ENCODE data around the gene USP7. TPM values are rescaled to one million over a fixed set of nuclear protein-coding genes. Genes with fewer than 3 reads are reported as not detected.
"Not testable (repeated sequence)": the region's sequence is repeated elsewhere in the genome, so short reads cannot be mapped to it uniquely, and the experiment has no call there.

Gene USP7
- total RNA-seq, 1 experiment from 2014 or later, result 20.3 TPM

GRCh38 chr16:8887952-8888560 is 75.7 kb downstream of the USP7 start:
- DNase-seq (ENCODE audit: low spot score), result peak; percentile 97
- in situ Hi-C loops (cut with HindIII; ENCODE audit: low sequenced_read_pairs), result no loop called here

- DNase-seq (ENCODE audit: low spot score), result no peak
- in situ Hi-C loops (cut with HindIII; ENCODE audit: low sequenced_read_pairs), result no loop called here
Measured at GRCh38 chr16:8887431-8887765, 76.3 kb downstream of the USP7 start.

- DNase-seq (ENCODE audit: low spot score), result no peak
- in situ Hi-C loops (cut with HindIII; ENCODE audit: low sequenced_read_pairs), result no loop called here
Measured at GRCh38 chr16:8886593-8887430, 76.9 kb downstream of the USP7 start.

- DNase-seq (ENCODE audit: low spot score), result no peak
- in situ Hi-C loops (cut with HindIII; ENCODE audit: low sequenced_read_pairs), result no loop called here
Measured at GRCh38 chr16:8885674-8886592, 77.8 kb downstream of the USP7 start.

GRCh38 chr16:8882725-8883377 is 80.9 kb downstream of the USP7 start:
- in situ Hi-C loops (cut with HindIII; ENCODE audit: low sequenced_read_pairs), result no loop called here
- DNase-seq (ENCODE audit: low spot score), result no peak

- in situ Hi-C loops (cut with HindIII; ENCODE audit: low sequenced_read_pairs), result no loop called here
Measured at GRCh38 chr16:8882041-8882617, 81.6 kb downstream of the USP7 start, which contains the start of gene LITAFD. LITAFD (plus strand) TSS chr16:8882351; CDS start chr16:8884356, 2,005 bp downstream.

GRCh38 chr16:8880839-8881510 is 82.7 kb downstream of the USP7 start:
- DNase-seq (ENCODE audit: low spot score), result no peak
- in situ Hi-C loops (cut with HindIII; ENCODE audit: low sequenced_read_pairs), result no loop called here

More at GRCh38 chr16:8882041-8882617, 81.6 kb downstream of the USP7 start, which contains the start of gene LITAFD:
- no peak for DNase-seq (ENCODE audit: low spot score)

GRCh38 chr16:8878523-8878911 is 85.2 kb downstream of the USP7 start:
- in situ Hi-C loops (cut with HindIII; ENCODE audit: low sequenced_read_pairs), result no loop called here
- DNase-seq (ENCODE audit: low spot score), result no peak

GRCh38 chr16:8877894-8878522 is 85.7 kb downstream of the USP7 start:
- in situ Hi-C loops (cut with HindIII; ENCODE audit: low sequenced_read_pairs), result no loop called here
- no peak for DNase-seq (ENCODE audit: low spot score)

GRCh38 chr16:8875317-8875716 is 88.4 kb downstream of the USP7 start:
- in situ Hi-C loops (cut with HindIII; ENCODE audit: low sequenced_read_pairs); DNase-seq (ENCODE audit: low spot score): not testable (repeated sequence)

GRCh38 chr16:8874388-8874787 is 89.3 kb downstream of the USP7 start:
- DNase-seq (ENCODE audit: low spot score), result no peak
- in situ Hi-C loops (cut with HindIII; ENCODE audit: low sequenced_read_pairs), result no loop called here

- DNase-seq (ENCODE audit: low spot score); in situ Hi-C loops (cut with HindIII; ENCODE audit: low sequenced_read_pairs): not testable (repeated sequence)
Measured at GRCh38 chr16:8873866-8874195, 89.9 kb downstream of the USP7 start.

GRCh38 chr16:8872967-8873865 is 90.5 kb downstream of the USP7 start:
- in situ Hi-C loops (cut with HindIII; ENCODE audit: low sequenced_read_pairs), result no loop called here
- DNase-seq (ENCODE audit: low spot score), result no peak

- in situ Hi-C loops (cut with HindIII; ENCODE audit: low sequenced_read_pairs), result no loop called here
- DNase-seq (ENCODE audit: low spot score), result no peak
Measured at GRCh38 chr16:8872071-8872470, 91.6 kb downstream of the USP7 start.

GRCh38 chr16:8869988-8870241 is 93.8 kb downstream of the USP7 start:
- in situ Hi-C loops (cut with HindIII; ENCODE audit: low sequenced_read_pairs); DNase-seq (ENCODE audit: low spot score): not testable (repeated sequence)

GRCh38 chr16:8869212-8869987 is 94.3 kb downstream of the USP7 start:
- in situ Hi-C loops (cut with HindIII; ENCODE audit: low sequenced_read_pairs), result no loop called here
- no peak for DNase-seq (ENCODE audit: low spot score)
